ENCODE results near the gene EPHB2.

The EPHB2 gene

DNA sequence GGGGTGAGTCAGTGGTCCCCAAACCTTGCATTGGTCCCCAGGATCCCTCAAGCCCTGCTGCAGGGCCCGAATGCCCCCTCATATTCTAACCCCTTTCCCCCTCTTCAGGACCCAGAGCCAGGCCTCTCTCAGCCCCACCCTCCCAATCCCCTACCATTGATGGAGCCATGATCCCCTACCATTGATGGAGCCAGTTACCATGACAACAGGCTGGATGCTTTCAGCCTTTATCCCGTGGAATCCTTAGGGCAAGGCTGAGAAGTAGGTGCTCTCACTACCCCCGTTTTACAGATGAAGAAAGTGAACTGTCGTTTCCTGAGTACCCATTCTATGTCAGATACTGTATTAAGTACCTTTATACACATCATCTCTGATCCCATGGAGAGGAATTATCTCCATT is 70.8 kb downstream of the EPHB2 start:
- DNase-seq (ENCODE audit: low spot score), result no peak

DNA sequence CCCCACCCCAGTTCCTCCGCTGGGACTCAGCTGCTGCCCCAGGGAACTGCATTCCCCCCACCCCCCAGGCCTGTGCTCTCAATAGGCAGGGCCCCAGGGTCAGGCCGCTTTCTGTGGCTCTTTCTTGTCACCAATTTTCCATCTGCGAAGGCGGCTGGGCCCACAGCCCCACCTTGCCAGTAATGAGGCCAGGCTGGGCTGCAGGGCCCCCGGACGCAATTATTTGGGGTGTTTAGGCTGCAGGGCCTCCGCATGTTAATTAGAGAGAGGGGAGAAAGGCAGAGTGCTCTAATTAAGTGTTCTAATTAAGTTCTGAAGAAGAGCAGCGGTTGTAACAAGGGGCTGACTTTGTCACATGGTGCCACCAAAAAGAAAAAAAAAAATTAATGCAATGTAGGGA is 71.8 kb downstream of the EPHB2 start:
- DNase-seq (ENCODE audit: low spot score), result no peak

DNA sequence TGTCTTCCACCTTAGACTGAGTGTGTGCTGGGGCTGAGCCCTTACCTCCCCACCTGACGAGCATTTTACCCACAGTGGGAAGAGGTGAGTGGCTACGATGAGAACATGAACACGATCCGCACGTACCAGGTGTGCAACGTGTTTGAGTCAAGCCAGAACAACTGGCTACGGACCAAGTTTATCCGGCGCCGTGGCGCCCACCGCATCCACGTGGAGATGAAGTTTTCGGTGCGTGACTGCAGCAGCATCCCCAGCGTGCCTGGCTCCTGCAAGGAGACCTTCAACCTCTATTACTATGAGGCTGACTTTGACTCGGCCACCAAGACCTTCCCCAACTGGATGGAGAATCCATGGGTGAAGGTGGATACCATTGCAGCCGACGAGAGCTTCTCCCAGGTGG is 73.7 kb downstream of the EPHB2 start:
- DNase-seq (ENCODE audit: low spot score), result no peak

DNA sequence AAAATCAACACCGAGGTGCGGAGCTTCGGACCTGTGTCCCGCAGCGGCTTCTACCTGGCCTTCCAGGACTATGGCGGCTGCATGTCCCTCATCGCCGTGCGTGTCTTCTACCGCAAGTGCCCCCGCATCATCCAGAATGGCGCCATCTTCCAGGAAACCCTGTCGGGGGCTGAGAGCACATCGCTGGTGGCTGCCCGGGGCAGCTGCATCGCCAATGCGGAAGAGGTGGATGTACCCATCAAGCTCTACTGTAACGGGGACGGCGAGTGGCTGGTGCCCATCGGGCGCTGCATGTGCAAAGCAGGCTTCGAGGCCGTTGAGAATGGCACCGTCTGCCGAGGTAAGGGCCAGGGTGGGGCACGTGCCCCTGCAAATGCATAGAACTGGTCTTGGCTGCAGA is 74.1 kb downstream of the EPHB2 start:
- no peak for DNase-seq (ENCODE audit: low spot score)

DNA sequence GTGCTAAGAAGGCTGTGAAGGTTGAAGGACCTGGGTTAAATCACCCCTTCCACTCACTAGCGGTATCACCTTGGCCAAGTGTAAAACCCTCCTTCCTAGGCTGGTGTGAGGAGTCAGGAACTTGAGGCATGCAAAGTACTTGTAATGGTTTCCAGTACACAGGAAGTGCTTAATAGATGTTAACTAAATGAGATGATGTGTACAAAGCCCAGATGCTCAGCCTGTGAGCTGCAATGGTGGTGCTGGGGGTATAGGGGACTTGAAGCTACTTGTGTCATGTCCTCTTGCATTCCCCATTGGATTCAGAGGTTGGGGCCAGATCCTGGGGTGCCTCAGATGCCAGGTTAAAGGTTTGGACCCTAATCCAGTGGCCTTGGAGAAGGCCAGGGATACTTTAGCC is 75.5 kb downstream of the EPHB2 start:
- DNase-seq (ENCODE audit: low spot score), result no peak

- DNase-seq (ENCODE audit: low spot score), result no peak
These were observed 76.3 kb downstream of the EPHB2 start for GRCh38 chr1:22786719-22787489.

DNA sequence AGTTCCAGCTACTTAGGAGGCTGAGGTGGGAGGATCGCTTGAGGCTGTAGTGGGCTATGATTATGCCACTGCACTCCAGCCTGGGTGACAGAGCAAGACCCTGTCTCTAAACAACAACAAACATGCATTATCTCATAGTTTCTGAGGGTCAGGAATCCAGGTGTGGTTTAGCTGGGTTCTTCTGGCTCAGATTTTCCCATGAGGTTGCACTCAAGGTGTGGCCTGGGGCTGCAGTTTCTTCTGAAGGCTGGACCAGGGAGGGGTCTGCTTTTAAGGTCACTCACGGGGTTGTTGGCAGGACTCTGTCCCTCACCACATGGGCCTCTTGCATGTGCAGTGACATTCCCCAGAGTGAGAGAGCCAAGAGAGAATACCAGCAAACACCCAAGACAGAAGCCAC is 77.0 kb downstream of the EPHB2 start:
- DNase-seq (ENCODE audit: low spot score), result no peak

GRCh38 chr1:22788254-22788661 is 77.6 kb downstream of the EPHB2 start:
- DNase-seq (ENCODE audit: low spot score), result no peak

DNA sequence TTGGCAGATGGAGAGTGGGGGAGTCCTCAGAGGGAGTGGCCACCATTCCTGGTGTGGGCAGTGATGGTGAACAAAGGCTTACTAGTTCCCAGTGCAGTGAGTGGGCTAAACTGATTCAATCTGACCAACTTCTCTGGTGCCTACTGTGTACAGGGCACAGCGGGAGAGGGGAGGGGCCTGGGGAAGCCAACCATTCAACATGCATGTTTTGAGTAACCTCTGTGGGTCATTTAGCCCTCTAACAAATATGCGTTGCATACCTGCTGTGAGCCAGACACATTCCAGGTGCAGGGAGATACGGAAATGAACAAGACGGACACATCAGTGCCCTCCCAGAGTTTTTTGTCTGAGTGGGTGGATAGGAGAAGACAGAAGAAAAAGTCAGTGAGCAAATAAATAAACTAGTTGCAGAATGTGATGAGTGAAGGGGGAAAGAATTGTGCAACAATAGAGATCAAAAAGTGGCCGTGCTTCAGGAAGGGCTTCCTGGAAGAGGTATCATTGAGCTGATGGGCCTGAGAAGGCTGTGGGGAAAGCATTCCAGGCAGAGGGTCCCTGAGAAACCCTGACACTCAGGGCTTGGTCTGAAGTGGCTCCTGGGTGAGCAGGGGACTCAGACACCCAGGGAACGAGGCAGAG is 78.8 kb downstream of the EPHB2 start:
- DNase-seq (ENCODE audit: low spot score), result no peak

DNA sequence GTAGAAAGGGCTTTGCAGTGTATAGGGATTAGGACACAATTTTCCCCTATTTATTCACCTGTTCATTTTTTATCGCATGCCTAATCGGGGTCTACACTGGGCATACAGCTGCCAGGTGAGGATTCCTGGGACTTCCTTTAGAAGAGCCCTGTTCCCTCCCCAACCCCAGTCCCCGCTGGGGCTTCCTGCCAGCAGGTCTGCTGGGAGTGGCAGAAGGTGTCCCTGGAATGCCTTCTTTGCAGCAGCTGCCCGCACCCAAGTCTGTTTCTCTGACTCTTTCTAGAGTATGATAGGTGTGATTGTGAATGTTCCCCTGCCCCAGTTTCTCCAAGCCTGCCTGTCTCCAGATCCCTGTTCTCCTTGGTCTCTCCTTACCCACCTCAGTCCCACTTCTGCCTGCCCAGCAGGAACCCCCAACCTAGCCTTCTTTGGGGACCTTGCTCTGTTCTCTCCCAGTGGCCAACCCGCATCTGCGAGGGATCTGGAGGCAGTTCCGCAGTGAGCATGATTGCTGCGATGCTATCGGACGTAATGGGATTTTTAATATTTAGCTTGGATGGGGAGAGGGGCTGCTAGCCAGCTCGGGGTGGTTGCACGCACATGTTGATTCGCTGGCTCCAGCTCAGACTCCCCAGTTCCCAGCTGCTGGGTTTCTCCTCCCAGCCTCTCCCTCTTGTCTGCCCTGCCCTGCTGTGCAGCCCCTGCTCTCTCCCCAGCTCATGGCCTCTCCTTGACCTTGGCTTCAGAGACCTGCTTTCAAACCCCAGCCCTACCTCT is 79.8 kb downstream of the EPHB2 start:
- DNase-seq (ENCODE audit: low spot score), result no peak

DNA sequence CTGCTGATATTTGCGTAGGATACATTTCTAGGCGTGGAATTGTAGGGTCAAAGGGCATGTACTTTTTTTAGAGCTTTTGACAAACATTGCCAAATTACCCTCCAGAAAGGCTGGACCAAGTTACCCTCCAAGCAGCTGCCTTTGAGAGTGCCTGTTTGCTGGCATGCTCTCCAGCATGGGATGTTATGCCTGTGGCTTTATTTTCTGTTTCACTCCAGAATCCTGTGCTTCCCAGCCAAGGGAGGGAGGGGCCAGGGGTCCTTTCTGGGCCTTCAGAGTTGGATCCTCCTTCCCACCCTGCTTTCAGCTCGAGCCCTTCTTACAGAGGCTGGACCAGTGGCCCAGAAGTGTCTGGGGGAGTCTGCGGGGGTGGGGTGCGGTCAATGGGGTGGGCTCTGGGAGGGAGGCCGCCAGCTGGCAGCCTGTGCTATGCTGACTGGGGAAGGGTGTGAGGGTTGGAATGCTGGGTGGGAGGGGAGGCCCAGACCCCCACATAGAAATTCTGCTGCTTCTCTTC is 81.2 kb downstream of the EPHB2 start:
- DNase-seq (ENCODE audit: low spot score), result no peak

- DNase-seq (ENCODE audit: low spot score), result no peak
These were observed 81.9 kb downstream of the EPHB2 start for GRCh38 chr1:22792396-22793160.

DNA sequence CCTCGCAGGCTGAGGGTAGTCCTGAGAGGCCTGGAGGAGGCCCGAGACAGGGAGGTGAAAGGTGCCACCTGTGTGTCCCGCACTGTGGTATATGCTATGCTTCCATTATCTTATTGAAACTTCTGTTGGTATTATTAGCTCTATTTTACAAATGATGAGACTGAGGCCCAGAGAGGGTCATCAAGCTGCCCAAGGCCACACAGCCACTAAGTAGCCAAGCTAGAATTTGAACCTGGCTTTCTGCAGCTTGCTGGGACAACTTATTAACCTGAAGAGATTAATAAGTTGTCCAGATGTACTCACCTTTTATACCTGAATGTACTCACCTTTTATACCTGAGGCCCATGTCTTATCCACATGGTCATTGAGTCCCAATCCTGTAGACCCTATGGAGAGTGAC is 83.0 kb downstream of the EPHB2 start:
- no peak for DNase-seq (ENCODE audit: low spot score)

- DNase-seq (ENCODE audit: low spot score), result no peak
These were observed 84.2 kb downstream of the EPHB2 start for GRCh38 chr1:22794647-22795365.

DNA sequence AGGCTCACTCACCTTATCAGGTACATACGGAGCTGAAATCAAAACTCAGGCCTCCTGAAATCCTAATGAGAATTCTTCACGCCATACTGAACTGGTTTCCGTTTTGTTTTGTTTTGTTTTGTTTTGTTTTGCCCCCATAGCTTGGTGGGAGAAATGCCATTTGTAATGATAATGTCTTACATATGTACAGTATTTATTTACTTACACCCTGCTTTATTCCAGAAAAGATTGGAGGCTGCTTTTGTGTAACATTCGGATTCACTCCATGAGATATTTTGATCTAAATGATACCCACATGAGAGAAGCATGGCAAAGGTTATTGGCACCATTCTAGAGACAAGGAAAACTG is 84.7 kb downstream of the EPHB2 start:
- no peak for DNase-seq (ENCODE audit: low spot score)

GRCh38 chr1:22796642-22797041 is 86.0 kb downstream of the EPHB2 start:
- no peak for DNase-seq (ENCODE audit: low spot score)

- no peak for DNase-seq (ENCODE audit: low spot score)
These were observed 87.4 kb downstream of the EPHB2 start for GRCh38 chr1:22798083-22798482.

DNA sequence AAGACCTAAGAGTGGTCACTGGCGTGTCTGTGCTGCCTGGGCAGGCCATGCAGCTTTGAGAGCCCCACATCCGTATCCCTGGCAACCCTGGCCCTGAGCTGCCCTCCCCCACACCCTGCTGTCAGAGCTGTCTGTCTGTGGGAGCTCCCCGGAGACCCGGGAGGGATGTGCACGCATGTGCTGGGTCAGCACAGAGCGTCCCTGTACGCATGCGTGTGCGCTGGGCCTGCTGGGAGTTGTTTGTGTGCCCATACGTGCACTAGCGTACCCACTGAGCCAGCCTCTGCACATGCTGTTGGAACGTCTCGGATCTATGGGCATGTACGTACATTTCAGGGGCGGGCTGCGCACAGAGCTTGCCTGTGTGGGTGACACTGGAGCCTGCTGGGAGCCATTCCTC is 89.3 kb downstream of the EPHB2 start:
- DNase-seq (ENCODE audit: low spot score), result no peak

DNA sequence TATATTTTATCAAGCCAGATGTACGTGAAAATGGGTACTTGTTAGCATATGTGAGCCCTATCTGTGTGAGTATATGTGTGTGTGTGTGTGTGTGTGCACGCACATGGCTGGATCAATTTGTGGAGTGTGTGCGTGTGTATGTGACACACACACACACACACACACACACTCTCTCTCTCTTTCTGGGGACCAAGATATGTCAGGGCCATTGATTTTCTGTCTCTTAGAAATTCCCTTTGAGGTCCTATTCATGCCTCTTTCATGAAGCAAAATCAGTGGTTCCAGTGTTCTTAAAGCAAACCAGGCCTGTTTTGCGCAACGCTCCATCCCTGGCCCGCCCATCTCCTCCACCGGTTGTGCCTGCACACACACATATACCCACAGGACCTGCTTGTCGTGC is 90.0 kb downstream of the EPHB2 start:
- DNase-seq (ENCODE audit: low spot score), result no peak

DNA sequence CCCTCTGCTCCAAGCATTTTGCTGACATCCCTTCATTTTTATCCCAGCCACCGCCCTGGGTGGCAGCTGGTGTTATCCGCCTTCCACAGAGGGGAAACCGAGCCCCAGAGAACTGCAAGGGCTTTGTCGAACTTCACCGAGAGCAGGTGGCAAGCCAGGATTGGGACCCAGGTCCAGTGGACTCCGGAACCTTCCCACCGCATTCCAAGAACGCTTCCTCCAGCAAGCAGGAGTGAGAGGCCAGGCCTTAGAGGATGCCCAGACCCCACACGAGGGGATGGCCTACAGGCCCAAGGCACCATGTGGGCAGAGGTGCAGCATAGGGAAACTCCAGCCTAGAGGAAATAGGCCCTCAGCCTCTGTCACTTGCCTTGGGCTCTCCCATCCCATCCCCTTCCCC is 90.7 kb downstream of the EPHB2 start:
- no peak for DNase-seq (ENCODE audit: low spot score)

DNA sequence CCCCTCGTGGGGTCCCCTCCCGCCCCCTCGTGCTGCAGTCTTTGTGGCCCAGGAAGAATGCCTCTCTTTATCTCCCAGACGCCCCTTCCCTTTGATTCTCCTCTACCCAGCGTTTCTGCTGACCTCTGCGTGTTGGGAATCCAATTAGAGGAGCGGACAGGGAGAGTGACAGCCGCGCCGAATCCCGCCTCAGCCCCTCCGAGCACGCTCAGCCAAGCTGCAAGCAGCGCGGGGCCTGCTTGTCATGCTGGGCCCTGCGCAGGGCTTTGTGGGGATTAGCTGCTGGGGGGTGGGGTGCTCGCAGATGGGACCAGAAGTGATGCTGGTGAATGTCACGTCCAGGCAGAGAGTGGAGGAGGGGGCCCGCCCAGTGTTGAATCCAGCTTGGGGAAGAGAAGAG is 91.1 kb downstream of the EPHB2 start:
- no peak for DNase-seq (ENCODE audit: low spot score)

DNA sequence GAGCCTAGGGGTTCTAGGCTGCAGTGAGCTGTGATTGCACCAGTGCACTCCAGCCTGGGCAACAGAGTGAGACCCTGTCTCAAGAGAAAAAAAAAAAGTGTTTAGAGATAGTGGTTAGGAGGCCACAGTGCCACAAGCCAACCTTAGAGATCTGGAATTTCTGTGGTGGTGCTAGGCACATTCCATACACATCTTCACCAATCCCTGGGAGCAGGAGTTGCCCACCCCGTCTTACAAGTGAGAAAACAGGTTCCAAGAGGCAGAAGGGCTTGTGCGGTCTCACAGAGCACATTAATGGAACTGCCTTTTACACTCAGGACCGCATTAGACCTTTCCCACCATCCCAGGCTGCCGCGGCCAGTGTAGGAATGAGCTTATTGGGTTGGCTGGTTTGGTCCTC is 93.2 kb downstream of the EPHB2 start:
- DNase-seq (ENCODE audit: low spot score), result no peak

Measured in CD4-positive, alpha-beta T cell treated with Interleukin-6 at 100 ng/mL for 8 hours (primary cell).